ENCODE data around the gene MEIS2. TPM values are rescaled to one million over a fixed set of nuclear protein-coding genes. Genes with fewer than 3 reads are reported as not detected.

Gene MEIS2
- 43.7 and 84.0 TPM in 2 replicates for total RNA-seq (ENCODE audit: low replicate concordance)

GRCh38 chr15:37100109-37100965 lies at the start of gene MEIS2:
Gene MEIS2, minus strand, starts transcription at chr15:37100549. Its CDS starts 1,083 bp downstream, at chr15:37099466.
- peak; percentile 95 for DNase-seq (ENCODE audit: low read depth)
- TF ChIP-seq CTCF (IDR thresholded peaks at IDR 0.05; ENCODE audit: insufficient read depth, low read length) = no peak

GRCh38 chr15:37149146-37149545 lies 48.8 kb upstream of the MEIS2 start:
- H3K4me3 ChIP-seq (ENCODE audit: low read depth, low read length) = no peak overlapping the region
- no peak for TF ChIP-seq CTCF (IDR thresholded peaks at IDR 0.05; ENCODE audit: insufficient read depth, low read length)
- DNase-seq (ENCODE audit: low read depth) = no peak

More at GRCh38 chr15:37100109-37100965, at the start of gene MEIS2:
- peak within 1 kb of the TSS; percentile 94 for H3K4me3 ChIP-seq (ENCODE audit: low read depth, low read length)

- no peak overlapping the region for H3K4me3 ChIP-seq (ENCODE audit: low read depth, low read length)
- DNase-seq (ENCODE audit: low read depth) = no peak
- no peak for TF ChIP-seq CTCF (IDR thresholded peaks at IDR 0.05; ENCODE audit: insufficient read depth, low read length)
Measured at GRCh38 chr15:37148714-37149113, 48.4 kb upstream of the MEIS2 start.

- no peak for DNase-seq (ENCODE audit: low read depth)
- TF ChIP-seq CTCF (IDR thresholded peaks at IDR 0.05; ENCODE audit: insufficient read depth, low read length) = no peak
- H3K4me3 ChIP-seq (ENCODE audit: low read depth, low read length) = no peak overlapping the region
Measured at GRCh38 chr15:37143351-37143750, 43.0 kb upstream of the MEIS2 start.

GRCh38 chr15:37142371-37142770 lies 42.0 kb upstream of the MEIS2 start:
- H3K4me3 ChIP-seq (ENCODE audit: low read depth, low read length) = no peak overlapping the region
- no peak for TF ChIP-seq CTCF (IDR thresholded peaks at IDR 0.05; ENCODE audit: insufficient read depth, low read length)
- DNase-seq (ENCODE audit: low read depth) = no peak

GRCh38 chr15:37140531-37141058 lies 40.2 kb upstream of the MEIS2 start:
- no peak overlapping the region for H3K4me3 ChIP-seq (ENCODE audit: low read depth, low read length)
- DNase-seq (ENCODE audit: low read depth) = peak; percentile 34
- no peak for TF ChIP-seq CTCF (IDR thresholded peaks at IDR 0.05; ENCODE audit: insufficient read depth, low read length)
